NT2/D1 (cell line): ENCODE results near the gene LSM11.
"Not testable (repeated sequence)": the region's sequence is repeated elsewhere in the genome, so short reads cannot be mapped to it uniquely, and the experiment has no call there.

Experiments used
- SUZ12 ChIP-seq: IDR thresholded peaks from 2 replicates; pipeline ENCODE4 v1.6.1; 2011; ENCODE audit not compliant: insufficient read length, insufficient read depth; ENCODE audit errors: extremely low read depth
- YY1 ChIP-seq: IDR thresholded peaks from 2 replicates; pipeline ENCODE4 v1.6.1; 2011; ENCODE audit not compliant: insufficient read length, insufficient read depth
- ZNF274 ChIP-seq: IDR thresholded peaks from 2 replicates; pipeline ENCODE4 v1.6.1; 2011; ENCODE audit warnings: mild to moderate bottlenecking, low read depth, low read length

- TF ChIP-seq ZNF274, YY1, SUZ12: not testable (repeated sequence)
These were observed 44.8 kb upstream of the LSM11 start for GRCh38 chr5:157698674-157699073.
